CMK (cell line): ENCODE data around the gene LRRTM4.

ENCODE experiments used
- DNase-seq: peaks from one replicate; pipeline ENCODE4 v3.0.0-alpha.2; 2010; ENCODE audit warnings: low read depth

Gene LRRTM4

DNA sequence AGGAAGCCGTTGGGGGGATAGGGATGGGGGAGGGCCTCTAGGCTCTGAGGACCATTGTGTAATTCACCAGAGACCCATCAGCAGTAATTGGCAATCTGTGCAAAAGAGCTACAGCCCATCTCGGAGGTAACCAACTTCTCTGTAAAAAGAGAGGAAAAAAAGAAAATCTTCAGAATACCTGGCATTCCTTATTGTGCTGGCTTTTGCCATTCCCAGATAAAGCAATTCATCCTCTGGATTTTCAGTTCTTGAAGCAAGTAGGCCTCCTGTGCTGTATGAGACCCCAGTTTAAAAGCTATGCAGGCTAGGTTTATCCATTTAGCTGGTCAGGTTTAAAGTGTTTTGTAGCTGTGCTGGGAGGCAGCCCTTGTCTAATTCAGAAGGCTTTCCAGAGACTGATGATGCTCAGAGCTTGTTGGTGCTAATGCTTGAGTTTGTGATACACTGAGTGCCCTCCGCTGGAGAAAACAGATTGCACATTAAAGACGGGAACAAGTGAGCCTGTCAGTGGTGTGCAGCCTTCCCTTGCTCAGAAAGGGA lies at the start of gene LRRTM4:
Gene LRRTM4, minus strand, starts transcription at position 446 of the 540 bp plus-strand sequence.
- DNase-seq = no peak

DNA sequence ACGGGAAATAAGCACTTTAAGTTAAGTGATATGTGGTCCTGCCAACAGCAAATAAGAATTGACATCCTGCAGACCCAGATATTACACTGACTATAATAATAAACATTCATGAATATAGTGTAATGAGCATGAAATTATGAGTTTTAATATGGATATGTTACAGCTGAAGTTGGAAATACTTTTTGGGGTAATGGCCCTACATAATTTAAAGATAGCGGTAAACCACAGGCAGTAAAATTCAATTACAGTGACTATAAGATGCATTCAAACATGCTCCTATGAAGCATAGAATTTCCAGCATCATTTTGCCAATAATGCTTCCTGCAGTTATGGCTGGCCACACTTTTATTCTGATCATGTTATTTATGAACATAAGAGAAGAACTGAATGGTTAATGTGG lies 49.4 kb upstream of the LRRTM4 start:
- DNase-seq = no peak

DNA sequence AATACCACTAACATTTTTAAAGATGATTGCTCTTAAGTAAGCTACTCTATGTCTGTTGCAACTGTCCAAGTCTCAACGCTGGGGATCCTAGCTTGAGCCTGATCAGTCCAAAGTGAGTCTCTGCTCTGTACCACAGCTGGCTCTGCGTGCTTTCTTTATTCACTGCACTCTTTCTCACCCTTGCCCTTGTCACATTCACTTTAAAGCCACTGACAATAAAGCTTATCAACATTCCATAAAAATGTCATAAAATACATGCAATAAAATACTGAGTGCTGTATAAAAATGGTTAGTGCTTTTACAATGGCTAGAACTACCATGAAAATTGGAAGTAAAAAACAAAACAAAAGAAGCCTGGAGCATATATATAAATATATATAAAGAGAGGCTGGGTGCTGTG lies 45.5 kb upstream of the LRRTM4 start:
- DNase-seq = no peak

DNA sequence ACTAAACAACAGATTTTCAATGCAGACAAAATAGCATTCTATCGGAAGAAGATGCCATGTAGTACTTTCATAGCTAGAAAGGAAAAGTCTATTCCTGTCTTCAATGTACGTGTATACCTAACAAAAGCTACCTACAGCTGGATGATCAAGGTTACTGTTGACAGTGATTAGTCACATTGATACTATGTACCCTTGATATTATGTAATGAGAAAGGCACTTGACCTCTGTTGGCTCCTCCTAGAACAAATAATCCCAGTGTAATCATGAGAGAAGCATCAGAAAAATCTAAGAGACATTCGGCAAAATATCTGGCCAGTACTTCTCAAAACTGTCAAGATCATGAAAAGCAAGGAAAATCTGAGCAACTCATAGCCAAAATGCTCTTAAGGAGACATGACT lies 44.4 kb upstream of the LRRTM4 start:
- DNase-seq = no peak

DNA sequence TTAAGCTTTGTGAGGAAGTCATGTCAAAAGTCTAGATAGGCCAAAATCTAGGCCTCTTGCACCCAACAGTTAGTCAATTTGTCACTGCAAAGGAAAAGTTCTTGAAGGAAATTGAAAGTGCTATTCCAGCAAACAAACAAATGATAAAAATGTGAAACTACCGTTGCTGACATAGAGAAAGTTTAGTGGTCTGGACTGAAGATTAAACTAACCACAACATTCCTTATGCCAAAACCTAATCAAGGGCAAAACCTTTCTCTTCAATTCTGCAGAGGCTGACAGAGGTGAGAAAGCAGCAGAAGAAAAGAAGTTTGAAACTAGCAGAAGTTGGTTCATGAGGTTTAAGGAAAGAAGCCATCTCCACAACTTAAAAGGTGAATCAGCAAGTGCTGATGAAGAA lies 44.0 kb upstream of the LRRTM4 start:
- no peak for DNase-seq

DNA sequence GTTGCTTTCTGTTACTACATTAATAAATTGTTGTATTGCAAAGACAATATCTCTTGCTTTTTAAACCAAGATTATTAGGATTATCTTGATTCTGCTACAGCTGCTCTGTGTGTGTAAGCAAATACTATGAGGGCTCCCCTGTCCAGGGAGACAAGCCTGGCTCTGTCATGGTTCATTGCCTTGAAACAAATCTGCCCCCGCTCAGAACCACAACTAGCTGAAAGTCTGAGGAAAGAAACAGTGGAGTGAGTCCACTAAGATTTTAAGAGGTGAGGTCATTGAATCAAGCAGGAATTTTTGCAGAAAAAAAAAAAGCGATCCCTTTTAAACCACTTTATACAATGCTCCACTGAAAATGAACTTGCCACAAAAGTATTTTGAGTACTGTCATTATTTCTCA lies 30.8 kb upstream of the LRRTM4 start:
- no peak for DNase-seq

DNA sequence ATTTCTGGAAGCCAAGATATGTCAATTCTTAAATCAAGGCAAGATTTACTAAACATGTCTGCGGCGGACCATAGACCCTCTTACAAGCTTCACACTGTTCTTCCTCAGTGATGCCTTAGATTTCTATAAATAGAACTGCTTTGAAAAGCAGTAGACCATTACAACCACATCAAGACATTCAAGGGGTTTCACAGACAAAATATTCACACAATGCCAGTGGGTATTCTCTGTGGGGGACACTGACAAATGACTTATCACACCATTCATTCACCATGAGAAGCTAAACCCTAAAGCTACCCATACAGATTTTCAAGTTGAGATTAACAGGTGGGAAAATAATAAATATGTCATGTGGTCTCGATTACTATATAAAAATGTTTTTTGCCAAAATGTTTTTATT lies 15.9 kb upstream of the LRRTM4 start:
- DNase-seq = no peak

DNA sequence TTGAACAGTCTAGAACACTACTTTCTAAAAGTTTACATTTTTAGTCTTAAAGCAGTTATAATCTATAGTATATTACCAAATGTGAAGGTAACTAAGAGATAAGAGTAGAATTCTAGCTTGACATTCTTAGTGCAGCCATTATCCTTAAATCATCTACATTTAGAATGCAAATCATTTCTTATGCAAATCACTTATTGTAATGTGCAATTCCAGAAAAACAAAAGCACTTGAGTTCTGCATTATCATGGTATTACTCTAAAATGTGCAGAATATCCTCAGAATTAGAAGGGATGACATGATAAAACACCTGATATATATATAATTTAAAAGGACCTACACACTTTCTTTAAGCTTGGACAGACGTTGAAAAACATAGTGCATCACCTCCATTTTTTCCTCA lies 712 bp upstream of the LRRTM4 start:
- no peak for DNase-seq

DNA sequence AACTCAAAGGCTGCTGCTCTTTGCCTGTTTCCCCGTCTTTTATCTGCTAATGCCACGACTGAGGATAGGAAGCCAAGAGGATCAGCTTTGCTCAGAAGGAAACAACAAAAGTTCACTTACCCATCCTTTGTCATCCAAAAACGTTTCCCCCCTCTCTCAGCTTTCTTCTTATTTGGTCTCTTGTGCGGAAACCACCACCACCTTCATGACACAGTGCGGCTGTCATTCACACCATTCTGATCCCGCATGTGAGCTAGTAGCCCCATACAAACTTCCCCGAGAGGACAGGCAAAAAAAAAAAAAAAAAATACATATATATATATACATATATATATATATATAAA lies 656 bp downstream of the LRRTM4 start:
- DNase-seq = no peak

DNA sequence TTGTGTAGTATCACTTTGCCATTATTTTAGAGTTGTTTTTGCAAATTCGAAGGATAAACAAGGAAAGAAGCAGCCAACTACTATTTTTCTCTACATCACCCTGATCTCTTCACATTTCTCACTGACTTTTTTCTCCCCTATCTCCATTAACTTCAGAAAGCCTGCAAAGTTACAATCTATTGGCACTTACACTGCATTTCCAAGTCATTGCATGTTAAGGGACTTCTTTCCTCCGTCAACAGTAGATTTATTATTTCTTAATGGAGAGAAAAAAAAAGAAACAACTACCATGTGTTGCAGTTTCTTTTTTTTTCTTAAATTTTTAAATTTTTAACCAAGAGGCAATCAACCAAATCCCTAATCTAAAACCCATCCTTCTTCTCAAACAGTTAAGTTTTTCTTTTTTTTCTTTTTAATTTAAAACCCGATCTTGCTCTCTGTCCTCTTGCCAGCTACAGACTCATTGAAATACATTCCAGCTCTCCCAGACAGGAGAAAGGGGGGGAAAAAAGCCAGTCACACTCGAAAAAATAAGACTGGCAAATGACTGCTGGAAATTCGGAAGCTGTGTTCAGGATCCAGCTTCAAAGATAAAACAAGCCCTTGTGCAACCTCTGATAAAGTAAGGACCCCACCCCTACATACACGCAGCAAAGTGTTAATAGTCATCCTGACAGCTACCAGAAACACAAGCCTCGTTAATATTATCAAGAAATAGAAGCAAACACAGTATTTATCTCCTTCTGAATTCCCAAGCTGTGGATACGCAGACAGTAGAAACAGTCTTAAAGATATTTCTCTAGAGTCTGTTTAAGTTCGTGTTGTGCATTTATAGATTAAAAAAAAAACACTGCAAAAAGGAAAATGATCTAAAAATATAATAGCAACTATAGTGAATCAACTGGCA lies 1.3 kb downstream of the LRRTM4 start:
- no peak for DNase-seq

DNA sequence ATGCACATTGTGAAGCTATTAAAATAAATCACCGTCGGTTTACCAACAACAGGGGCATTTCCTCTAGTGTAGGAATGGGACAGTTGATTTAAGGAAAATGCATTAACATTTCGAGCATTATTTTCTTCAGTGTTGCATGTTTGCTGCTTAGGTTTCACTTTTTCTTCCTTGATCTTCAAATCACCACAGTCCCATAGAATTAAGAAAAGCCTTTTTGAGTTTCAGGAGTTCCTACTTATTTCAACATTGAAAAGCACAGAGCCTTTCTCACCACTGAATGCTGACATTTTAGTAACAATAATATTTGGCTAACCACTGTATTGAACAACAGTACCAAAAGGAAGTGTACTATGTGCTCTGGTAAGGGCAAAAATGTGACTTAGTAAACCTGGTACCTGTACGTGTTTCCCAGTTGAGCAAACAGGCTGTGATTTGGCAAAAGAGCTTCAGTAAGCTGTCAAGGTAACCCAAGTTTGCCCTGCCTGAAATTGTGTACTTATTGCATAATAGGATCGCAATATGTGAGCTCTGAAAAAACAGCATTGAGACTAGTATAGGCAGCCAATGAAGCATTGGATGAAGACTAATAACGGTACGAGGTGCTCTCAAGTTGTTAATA lies 2.2 kb downstream of the LRRTM4 start:
- DNase-seq = no peak

DNA sequence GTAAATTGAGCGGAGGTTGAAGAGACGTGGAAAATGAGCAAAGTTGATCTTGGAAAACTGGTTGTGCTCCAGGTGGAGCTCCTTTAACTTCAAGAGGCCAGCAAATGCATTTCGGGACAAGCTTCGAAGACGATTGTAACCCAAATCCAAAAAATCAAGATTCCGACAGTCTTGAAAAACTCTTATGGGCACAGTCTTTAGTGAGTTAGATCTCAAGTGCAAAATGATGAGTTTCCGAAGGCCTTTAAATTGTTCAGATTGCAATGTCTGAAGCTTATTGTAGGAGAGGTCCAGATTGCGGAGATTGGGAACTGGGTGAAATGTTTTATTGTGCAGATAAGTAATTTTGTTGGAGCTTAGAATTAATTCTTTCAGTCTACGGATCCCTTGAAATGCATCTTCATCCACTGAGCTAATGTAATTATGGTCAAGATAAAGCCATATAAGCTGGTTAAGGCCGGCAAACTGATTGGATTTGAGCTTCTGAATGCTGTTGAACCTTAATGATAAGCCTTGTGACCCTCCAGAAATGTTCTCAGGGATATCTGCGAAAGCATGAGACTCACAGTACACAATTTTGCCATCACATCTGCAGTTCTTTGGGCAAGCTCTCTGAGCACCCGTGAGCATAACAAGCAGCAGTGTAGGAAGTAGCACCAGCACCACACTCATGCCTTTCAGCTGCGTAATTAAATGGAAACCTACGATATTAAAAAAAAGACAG lies 2.9 kb downstream of the LRRTM4 start:
- DNase-seq = no peak

DNA sequence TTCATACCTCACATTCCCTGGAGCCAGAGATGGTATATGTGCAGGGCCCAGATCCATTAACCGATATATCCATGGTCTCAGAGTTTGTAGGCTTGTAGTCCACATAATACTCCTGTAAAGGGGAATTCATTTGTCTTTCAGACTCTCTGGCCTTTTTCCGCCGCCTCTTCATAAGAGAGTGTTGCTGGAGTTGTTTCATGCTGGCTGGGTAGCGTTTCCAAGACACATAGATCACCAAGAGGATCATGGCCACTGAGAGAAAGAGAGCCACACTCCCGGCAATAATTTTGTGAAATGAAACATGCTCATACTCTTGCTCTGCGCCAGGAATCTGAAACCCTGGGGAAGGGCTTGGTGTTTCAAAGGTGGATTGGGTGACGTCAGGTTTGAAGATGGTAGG lies 3.9 kb downstream of the LRRTM4 start:
- DNase-seq = no peak

DNA sequence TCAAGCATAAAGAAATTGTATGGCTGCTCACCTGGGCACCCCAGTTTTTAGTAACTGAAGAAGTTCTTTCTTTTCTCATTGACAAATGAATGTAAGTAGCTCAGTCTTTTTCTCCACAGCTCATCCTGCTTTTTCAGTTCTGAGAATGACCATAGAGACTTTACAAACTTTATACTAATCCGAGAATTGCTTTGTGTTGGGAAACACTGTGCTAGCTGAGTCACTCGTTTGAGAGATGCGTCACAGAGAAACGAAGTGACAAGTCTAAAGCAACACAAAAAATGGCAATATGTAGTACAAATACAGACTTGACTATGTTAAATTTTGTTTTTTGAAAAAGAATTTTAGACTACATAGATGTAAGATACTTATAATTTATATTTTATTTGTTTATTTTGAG lies 9.0 kb downstream of the LRRTM4 start:
- no peak for DNase-seq

DNA sequence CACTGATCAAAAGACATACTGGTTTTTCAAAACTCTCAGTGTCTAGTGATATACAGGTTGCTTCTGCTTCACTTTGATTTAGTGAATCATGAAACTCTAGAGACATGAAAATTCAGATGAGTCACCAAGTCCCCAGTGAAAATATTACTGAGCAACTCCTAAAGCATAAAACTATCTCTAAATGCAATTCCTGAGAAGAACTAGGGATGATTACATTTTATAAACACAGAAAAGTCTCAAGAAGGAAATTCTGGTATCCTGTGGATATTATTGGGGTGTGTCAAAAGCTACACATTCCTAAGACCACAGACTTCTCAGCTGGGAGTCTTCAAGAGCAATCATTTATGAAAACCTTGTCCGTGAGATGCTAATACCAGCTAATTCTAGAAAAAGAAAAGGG lies 9.7 kb downstream of the LRRTM4 start:
- DNase-seq = no peak

DNA sequence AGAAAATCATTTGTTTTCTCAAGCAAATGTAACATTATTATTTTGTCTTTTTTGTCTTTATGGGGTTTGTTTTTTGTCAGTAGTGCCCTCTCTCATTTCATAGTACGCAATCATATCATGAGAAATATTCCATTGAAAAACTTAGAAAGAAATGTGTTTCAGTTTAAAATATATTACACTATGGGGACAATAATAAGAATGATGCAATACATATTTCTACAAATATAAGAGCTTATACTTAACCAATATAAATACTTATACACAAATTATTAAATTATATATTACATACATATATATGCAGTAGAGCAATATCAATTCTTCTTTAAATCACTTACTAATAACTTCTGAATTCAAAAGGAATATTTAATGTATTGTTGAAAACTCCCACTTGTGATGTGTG lies 13.7 kb downstream of the LRRTM4 start:
- DNase-seq = no peak

DNA sequence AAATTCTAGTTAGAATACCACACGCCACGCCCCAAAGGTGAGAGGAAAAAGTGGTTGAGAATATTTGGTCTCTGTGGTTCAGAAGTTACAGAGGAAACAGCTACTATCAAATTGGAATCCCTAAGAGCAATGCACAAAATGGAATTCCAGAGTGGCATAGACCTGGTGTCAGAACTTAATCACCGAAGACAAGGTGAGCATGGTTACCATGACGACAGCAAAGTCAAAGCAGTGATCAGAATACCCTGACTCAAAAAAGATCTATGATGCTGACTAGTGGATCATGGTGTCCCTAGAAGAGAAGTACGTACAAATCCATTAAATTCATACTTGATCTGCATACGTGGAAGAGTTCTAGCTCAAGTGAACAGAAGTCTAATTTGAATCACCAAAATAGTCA lies 14.5 kb downstream of the LRRTM4 start:
- DNase-seq = no peak

DNA sequence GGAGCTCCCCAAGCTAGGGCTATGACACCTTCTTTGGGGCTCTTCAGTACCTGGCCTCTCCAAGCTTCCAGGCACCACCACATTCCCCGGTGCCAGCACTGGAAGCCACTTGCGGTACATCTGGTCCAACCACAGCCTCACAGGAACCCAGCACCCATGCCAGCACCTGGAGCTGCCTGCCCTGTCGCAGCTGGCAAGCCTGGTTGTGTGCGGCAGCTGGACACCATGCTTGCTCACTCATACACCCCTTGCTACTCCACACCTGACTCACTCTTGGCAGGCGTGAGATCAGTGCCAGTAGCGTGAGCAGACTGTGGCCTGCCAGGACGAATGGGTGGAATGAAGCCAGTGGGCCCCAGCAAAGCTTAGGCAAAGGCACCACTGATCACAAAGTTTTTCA lies 34.0 kb downstream of the LRRTM4 start:
- no peak for DNase-seq

DNA sequence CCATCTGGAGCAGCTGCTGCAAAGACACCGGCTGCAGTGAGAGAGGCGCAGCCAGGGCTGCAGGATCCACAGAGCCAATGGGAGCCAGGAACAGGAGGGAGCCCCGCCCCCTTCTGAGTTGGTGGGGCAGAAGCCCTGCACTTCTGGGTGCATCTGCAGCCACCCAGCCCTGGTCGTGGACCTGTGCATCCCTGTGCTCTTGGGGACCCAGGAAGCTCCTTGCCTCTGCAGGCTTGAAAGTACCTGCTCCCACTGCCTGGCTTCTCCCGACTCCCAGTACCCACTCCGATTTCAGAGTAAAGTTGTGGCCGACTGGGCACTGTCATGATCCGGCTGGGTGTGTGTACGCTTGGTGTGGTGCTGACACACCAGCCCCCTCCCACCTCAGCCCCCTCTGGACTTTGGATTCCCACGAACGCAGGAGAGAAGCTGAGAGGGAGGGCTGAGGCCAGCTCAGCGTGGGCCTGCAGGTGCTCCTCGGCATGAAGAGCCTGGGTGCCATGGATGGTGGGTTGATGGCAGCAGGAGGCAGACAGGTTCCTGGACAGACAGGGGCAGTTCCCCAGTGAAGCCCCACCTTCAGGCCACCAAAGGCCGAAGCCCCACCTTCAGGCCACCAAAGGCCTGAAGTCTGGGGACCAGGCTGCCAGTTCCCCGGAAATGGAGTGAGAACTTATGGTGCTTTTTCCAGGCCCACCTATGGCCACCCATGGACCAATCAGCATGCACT lies 34.9 kb downstream of the LRRTM4 start:
- DNase-seq = no peak

DNA sequence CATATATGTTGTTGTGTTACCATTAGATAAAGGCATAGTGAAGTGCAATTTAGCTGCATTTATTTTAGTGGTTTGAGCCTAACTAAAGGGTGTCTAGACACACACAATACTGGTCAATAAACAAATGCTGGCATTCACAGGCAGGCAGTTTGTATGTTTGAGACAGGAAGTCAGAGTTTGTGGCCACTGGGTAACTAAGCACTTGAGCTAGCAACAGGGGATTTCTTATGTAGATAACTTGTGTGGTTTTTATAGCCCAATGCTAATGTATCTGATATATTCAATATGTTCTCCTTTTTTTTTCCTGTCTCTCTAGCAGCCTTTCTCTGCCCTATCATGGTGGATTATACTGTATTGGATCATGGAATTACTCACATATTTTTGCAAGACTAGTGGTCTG lies 38.1 kb downstream of the LRRTM4 start:
- DNase-seq = no peak

DNA sequence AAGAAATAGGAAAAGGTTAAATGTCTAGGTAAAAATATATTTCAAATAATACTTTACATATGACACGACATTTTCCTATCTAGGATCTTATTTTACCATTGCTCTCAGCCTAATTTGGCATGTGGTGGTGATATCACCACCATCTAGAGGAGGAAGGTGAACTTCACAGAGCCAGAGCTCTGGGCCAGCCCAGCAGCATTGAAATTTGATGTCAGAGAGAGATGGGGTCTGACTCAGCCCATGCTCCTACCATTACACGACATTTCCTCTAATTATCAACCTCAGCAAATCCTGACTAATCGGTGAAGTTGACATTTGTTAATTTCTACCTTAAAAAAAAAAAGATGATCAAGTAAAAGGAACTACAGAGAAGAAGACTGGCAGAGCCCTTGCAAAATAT lies 42.3 kb downstream of the LRRTM4 start:
- DNase-seq = no peak

DNA sequence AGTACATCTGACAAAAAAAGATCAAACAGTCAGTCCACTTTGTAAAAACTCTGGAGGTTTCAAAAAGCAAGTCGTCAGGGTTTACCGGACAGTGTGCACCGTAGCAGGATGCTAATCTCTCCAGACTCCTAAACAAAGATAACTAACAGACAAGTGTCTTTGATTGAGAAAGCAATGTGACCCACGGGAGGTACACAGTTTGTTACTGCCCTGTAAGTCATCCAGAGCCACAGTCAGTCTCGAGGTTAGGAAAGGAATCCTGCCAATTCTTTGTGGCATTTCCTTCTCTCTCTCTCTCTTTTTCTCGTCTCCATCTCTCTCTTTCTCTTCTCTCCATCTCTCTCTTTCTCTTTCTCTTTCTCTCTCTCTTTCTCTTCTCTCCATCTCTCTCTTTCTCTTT lies 42.8 kb downstream of the LRRTM4 start:
- DNase-seq = no peak
